ENCODE results near the gene AATK.

Gene AATK

DNA sequence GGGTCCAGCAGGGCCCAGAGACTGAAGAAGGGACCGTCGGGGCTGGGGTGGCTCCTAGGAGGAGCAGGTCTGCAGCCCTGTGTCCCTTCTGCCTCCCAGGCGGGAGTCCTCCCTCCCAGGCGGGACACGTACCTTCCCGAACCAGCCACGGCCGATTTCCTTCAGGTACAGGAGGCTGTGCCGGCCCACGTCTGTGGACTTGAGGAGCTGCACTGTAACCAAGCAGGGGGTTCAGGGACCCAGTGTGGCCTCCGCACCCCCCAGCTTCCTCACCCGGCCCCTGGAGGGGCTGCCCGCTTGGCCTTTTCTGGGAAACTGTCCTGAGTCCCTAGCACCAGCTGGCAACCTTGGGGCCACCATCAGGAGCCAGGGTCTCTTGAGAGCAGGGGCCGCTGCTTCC lies 37.7 kb downstream of the AATK start:
- no peak overlapping the region for H3K27ac ChIP-seq (ENCODE audit: low read depth, low read length)
- no peaks in the 10 kb centered on the region for H3K9me2 ChIP-seq (replicated peaks; ENCODE audit: control insufficient read depth, low read length)
- no peaks in the 10 kb centered on the region for H3K9me3 ChIP-seq (ENCODE audit: control insufficient read depth, insufficient read depth, low read length)
- no peaks in the 10 kb centered on the region for H4K20me1 ChIP-seq (ENCODE audit: control insufficient read depth, insufficient read depth, low read depth, low read length)
- H3K36me3 ChIP-seq (ENCODE audit: control insufficient read depth, low read length), result no peaks in the 10 kb centered on the region
- H3K79me2 ChIP-seq (ENCODE audit: control insufficient read depth, low read length), result no peaks in the 10 kb centered on the region
- H3F3A ChIP-seq (ENCODE audit: control insufficient read depth, insufficient read depth), result no peaks in the 10 kb centered on the region
- no peak overlapping the region for H3K4me2 ChIP-seq (ENCODE audit: low read length)
- TF ChIP-seq, protein P1, sequence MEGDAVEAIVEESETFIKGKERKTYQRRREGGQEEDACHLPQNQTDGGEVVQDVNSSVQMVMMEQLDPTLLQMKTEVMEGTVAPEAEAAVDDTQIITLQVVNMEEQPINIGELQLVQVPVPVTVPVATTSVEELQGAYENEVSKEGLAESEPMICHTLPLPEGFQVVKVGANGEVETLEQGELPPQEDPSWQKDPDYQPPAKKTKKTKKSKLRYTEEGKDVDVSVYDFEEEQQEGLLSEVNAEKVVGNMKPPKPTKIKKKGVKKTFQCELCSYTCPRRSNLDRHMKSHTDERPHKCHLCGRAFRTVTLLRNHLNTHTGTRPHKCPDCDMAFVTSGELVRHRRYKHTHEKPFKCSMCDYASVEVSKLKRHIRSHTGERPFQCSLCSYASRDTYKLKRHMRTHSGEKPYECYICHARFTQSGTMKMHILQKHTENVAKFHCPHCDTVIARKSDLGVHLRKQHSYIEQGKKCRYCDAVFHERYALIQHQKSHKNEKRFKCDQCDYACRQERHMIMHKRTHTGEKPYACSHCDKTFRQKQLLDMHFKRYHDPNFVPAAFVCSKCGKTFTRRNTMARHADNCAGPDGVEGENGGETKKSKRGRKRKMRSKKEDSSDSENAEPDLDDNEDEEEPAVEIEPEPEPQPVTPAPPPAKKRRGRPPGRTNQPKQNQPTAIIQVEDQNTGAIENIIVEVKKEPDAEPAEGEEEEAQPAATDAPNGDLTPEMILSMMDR (IDR thresholded peaks at IDR 0.05; ENCODE audit: low read depth, low read length, poor library complexity, severe bottlenecking), result no peak
- TF ChIP-seq EZH2phosphoT487 (IDR thresholded peaks at IDR 0.05; ENCODE audit: borderline replicate concordance, low read length), result no peak
- H3K4me3 ChIP-seq (ENCODE audit: low read length), result no peak overlapping the region
- no peaks in the 10 kb centered on the region for H3K4me1 ChIP-seq (ENCODE audit: control insufficient read depth, low read length)
- H3K27me3 ChIP-seq (ENCODE audit: control insufficient read depth, low read length), result no peaks in the 10 kb centered on the region

DNA sequence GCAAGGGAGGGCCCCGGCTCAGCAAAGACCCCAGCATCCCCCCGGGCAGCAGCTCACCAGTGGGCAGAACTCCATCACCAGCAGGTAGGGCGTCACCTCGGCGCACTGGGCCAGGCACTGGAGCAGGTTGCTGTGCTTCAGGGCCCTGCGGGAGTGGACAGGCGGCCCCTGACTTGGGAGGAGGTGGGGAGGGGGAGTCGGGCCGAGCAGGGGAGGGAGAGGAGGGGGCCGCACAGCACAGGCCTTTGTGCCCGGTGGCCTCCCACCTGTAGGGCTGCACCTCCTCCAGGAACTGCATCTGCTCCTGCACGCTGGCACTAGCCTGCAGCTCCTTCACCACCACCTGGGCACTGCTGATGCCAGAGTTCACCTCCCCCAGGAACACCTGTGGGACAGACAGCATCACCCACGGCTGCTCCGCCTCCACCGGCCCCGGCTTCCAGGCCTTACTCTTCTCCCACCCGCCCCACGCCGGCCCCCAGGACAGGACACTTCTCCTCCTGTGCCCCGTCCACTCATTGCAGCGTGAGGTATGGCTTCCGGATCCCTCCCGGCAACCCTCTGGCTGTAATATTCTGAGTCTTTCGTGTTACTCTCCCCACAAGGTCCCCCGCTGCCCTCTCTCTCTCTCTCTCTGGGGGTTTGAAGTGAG lies 38.4 kb downstream of the AATK start:
- no peaks in the 10 kb centered on the region for H4K20me1 ChIP-seq (ENCODE audit: control insufficient read depth, insufficient read depth, low read depth, low read length)
- H3K27ac ChIP-seq (ENCODE audit: low read depth, low read length), result no peak overlapping the region
- no peak overlapping the region for H3K4me3 ChIP-seq (ENCODE audit: low read length)
- H3K4me1 ChIP-seq (ENCODE audit: control insufficient read depth, low read length), result no peaks in the 10 kb centered on the region
- no peaks in the 10 kb centered on the region for H3K9me3 ChIP-seq (ENCODE audit: control insufficient read depth, insufficient read depth, low read length)
- H3K27me3 ChIP-seq (ENCODE audit: control insufficient read depth, low read length), result no peaks in the 10 kb centered on the region
- H3F3A ChIP-seq (ENCODE audit: control insufficient read depth, insufficient read depth), result no peaks in the 10 kb centered on the region
- no peak for TF ChIP-seq EZH2phosphoT487 (IDR thresholded peaks at IDR 0.05; ENCODE audit: borderline replicate concordance, low read length)
- TF ChIP-seq, protein P1 (IDR thresholded peaks at IDR 0.05; ENCODE audit: low read depth, low read length, poor library complexity, severe bottlenecking), result no peak
- H3K79me2 ChIP-seq (ENCODE audit: control insufficient read depth, low read length), result no peaks in the 10 kb centered on the region
- H3K4me2 ChIP-seq (ENCODE audit: low read length), result no peak overlapping the region
- no peaks in the 10 kb centered on the region for H3K9me2 ChIP-seq (replicated peaks; ENCODE audit: control insufficient read depth, low read length)
- no peaks in the 10 kb centered on the region for H3K36me3 ChIP-seq (ENCODE audit: control insufficient read depth, low read length)

DNA sequence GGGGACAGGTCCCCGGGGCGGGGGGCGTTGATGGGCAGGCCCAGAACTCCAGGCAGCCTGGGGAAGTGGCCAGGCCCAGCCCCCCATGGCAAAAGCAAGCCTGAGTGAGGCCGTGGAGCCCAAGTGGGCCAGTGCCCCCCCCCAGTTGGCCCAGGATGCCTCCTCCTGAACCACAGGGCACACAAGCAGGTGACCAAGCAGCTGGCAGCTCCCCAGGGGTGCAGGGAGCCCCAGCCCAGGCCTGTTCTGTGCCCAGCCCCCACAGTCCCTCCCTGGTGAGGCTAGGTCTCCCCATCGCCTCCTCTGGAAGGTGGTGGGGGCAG lies 38.9 kb downstream of the AATK start:
- Histone ChIP-seq H3K79me2 (ENCODE audit: control insufficient read depth, low read length) (no peaks in the 10 kb centered on the region), H3K9me3 (ENCODE audit: control insufficient read depth, insufficient read depth, low read length) (no peaks in the 10 kb centered on the region), H3K4me2 (ENCODE audit: low read length) (no peak overlapping the region), H4K20me1 (ENCODE audit: control insufficient read depth, insufficient read depth, low read depth, low read length) (no peaks in the 10 kb centered on the region), H3K27ac (ENCODE audit: low read depth, low read length) (no peak overlapping the region), H3F3A (ENCODE audit: control insufficient read depth, insufficient read depth) (no peaks in the 10 kb centered on the region), H3K9me2 (replicated peaks; ENCODE audit: control insufficient read depth, low read length) (no peaks in the 10 kb centered on the region), H3K4me3 (ENCODE audit: low read length) (no peak overlapping the region), H3K36me3 (ENCODE audit: control insufficient read depth, low read length) (no peaks in the 10 kb centered on the region), H3K27me3 (ENCODE audit: control insufficient read depth, low read length) (no peaks in the 10 kb centered on the region), H3K4me1 (ENCODE audit: control insufficient read depth, low read length) (no peaks in the 10 kb centered on the region)
- TF ChIP-seq, protein P1 (IDR thresholded peaks at IDR 0.05; ENCODE audit: low read depth, low read length, poor library complexity, severe bottlenecking), result no peak
- no peak for TF ChIP-seq EZH2phosphoT487 (IDR thresholded peaks at IDR 0.05; ENCODE audit: borderline replicate concordance, low read length)
